Right kidney (tissue), 1 donor: ENCODE measurements around the gene KCNJ13.
"Not testable (repeated sequence)": the region's sequence is repeated elsewhere in the genome, so short reads cannot be mapped to it uniquely, and the experiment has no call there.

ENCODE experiments used
- DNase-seq: peaks from one replicate; pipeline ENCODE4 v3.0.0-alpha.2; 2016

The KCNJ13 gene

GRCh38 chr2:232767866-232768265 is 8.5 kb downstream of the KCNJ13 start:
- DNase-seq = no peak

GRCh38 chr2:232761301-232761907 is 15.0 kb downstream of the KCNJ13 start:
- no peak for DNase-seq

- no peak for DNase-seq
Observed at GRCh38 chr2:232757905-232758304, 18.5 kb downstream of the KCNJ13 start.

GRCh38 chr2:232750135-232750671 is 26.2 kb downstream of the KCNJ13 start:
- DNase-seq = no peak

GRCh38 chr2:232749331-232749730 is 27.0 kb downstream of the KCNJ13 start:
- DNase-seq = no peak

- no peak for DNase-seq
Observed at GRCh38 chr2:232748038-232748437, 28.3 kb downstream of the KCNJ13 start.

- DNase-seq = no peak
Observed at GRCh38 chr2:232744963-232745362, 31.4 kb downstream of the KCNJ13 start.

- DNase-seq = no peak
Observed at GRCh38 chr2:232741972-232742371, 34.4 kb downstream of the KCNJ13 start.

DNA sequence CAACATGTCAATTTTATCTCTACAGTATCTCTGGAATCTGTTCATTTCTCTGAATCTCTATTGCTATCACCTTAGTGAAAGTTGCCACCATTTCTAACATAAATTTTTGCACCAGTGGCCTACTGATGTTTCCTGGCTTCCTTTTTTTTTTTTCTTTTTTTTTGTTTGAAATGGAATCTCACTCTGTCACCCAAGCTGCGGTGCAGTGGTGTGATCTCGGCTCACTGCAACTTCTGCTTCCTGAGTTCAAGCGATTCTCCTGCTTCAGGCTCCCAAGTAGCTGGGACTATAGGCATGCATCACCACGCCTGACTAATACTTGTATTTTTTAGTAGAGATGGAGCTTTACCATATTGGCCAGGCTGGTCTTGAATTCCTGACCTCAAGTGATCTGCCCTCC is 35.1 kb downstream of the KCNJ13 start:
- DNase-seq = no peak

- no peak for DNase-seq
Observed at GRCh38 chr2:232731470-232731869, 44.9 kb downstream of the KCNJ13 start.

DNA sequence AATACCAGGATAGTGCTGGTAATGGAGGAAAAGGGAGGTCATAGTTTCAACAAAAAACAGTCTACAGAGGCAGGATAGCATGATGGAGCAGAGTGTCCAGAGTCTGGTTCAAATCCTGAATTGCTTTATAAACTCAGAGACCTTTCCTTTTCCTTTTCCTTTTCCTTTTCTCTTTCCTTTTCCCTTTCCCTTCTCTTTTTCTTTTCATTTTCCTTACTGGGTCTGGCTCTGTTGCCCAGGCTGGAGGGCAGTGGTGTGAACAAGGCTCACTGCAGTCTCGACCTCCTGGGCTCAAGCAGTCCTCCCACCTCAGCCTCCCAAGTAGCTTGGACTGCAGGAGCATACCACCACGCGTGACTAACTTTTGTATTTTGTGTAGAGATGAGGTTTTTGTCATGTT is 47.6 kb downstream of the KCNJ13 start:
- no peak for DNase-seq

- DNase-seq = no peak
Observed at GRCh38 chr2:232723027-232723426, 53.3 kb downstream of the KCNJ13 start.

DNA sequence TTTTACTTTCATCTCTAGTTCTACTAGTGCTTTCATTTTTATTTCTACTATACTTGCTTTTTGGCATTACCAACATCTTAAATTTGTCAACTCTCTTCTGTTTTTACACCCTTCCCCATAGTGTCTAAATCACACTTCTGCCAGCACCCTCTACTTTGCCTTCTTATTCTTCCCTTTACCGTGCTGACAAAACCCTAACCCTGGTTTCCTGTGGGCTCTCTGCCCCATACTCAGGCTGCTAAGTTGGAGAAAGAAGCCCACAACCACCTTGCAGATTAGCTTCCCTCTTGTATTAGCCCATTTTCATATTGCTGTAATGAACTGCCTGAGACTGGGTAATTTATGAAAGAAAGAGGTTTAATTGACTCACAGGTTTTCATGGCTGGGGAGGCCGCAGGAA is 54.5 kb downstream of the KCNJ13 start:
- DNase-seq = no peak

- DNase-seq = no peak
Observed at GRCh38 chr2:232721261-232721660, 55.1 kb downstream of the KCNJ13 start.

DNA sequence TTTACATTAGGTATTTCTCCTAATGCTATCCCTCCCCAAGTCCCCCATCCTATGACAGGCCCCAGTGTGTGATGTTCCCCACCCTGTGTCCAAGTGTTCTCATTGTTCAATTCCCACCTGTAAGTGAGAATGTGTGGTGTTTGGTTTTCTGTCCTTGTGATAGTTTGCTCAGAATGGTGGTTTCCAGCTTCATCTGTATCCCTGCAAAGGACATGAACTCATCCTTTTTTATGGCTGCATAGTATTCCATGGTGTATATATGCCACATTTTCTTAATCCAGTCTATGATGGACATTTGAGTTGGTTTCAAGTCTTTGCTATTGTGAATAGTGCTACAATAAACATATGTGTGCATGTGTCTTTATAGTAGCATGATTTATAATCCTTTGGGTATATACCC is 56.3 kb downstream of the KCNJ13 start:
- DNase-seq = not testable (repeated sequence)
